ENCODE data around the gene TMEM190. TPM values are rescaled to one million over a fixed set of nuclear protein-coding genes. Genes with fewer than 3 reads are reported as not detected.
A peak's percentile ranks its signal among the peaks of the same experiment; 100 is the strongest.

Gene TMEM190
- total and polyA plus RNA-seq, 9 of the 15 experiments (the other 6 are each of a cell fraction or from before 2014, with no cell fraction given) = not detected

GRCh38 chr19:55341595-55342531 lies 34.8 kb upstream of the TMEM190 start (continued):
- no peak for TF ChIP-seq CHAMP1 (IDR thresholded peaks at IDR 0.05)
- TF ChIP-seq ZFX (CRISPR knock-in tag; IDR thresholded peaks at IDR 0.05) = no peak
- TF ChIP-seq NKRF (IDR thresholded peaks at IDR 0.05; ENCODE audit: borderline replicate concordance) = 0 out of 2 replicates have a peak, but pooled peaks have one; percentile 4
- no peak for TF ChIP-seq ZNF696 (CRISPR knock-in tag; conservative IDR thresholded peaks at IDR 0.05)
- no peak for TF ChIP-seq ZNF707 (CRISPR knock-in tag; conservative IDR thresholded peaks at IDR 0.05)
- TF ChIP-seq RBFOX2 (IDR thresholded peaks at IDR 0.05; ENCODE audit: low read depth, low read length) = peak; percentile 53
- TF ChIP-seq MAX (CRISPR knock-in tag; IDR thresholded peaks at IDR 0.05) = peak; percentile 9; the same call in 1 of the 2 replicates

All from K562 (cell line).